Activated naive CD4-positive, alpha-beta T cell treated with anti-CD3 and anti-CD28 coated beads for 36 hours (primary cell): ENCODE data around the gene RBM10. TPM values are rescaled to one million over a fixed set of nuclear protein-coding genes. Genes with fewer than 3 reads are reported as not detected.
"Not testable (repeated sequence)": the region's sequence is repeated elsewhere in the genome, so short reads cannot be mapped to it uniquely, and the experiment has no call there.

Experiments used
- CTCF ChIA-PET: fragments of 350-600 bp; sonication (Branson Sonifier 250); formaldehyde crosslinking; loops from one replicate; lab custom pipeline; 2021; ENCODE audit warnings: antibody characterized with exemption; lab: Charles Lee
- DNase-seq: peaks from one replicate; pipeline ENCODE4 v3.0.0-alpha.2; 2020
- H3K27ac Mint-ChIP-seq: one replicate; pipeline ENCODE4 v1.8.0; 2021; ENCODE audit warnings: mild to moderate bottlenecking, mixed read lengths
- H3K27me3 Mint-ChIP-seq: one replicate; pipeline ENCODE4 v1.8.0; 2021; ENCODE audit warnings: low read depth, mixed read lengths
- H3K36me3 Mint-ChIP-seq: one replicate; pipeline ENCODE4 v1.8.0; 2021; ENCODE audit warnings: low read depth, mixed read lengths
- H3K4me1 Mint-ChIP-seq: one replicate; pipeline ENCODE4 v1.8.0; 2021; ENCODE audit warnings: low read depth, mixed read lengths
- H3K4me3 Mint-ChIP-seq: one replicate; pipeline ENCODE4 v1.8.0; 2021; ENCODE audit warnings: mild to moderate bottlenecking, moderate library complexity, mixed read lengths
- H3K9me3 Mint-ChIP-seq: one replicate; pipeline ENCODE4 v1.8.0; 2021; ENCODE audit warnings: mixed read lengths
- intact Hi-C: fragments of 100-400 bp; cut with micrococcal nuclease; formaldehyde crosslinking; loops from one replicate; pipeline ENCODE4 v1.15.1; 2023
- total RNA-seq, 2 experiments: library from RNA; stranded (reverse); gene quantifications; one replicate each; pipeline ENCODE4 v1.2.3, GENCODE V29; 2021

The RBM10 gene
- total RNA-seq, 2 experiments from 2014 or later: 65.4 to 65.5 TPM

DNA sequence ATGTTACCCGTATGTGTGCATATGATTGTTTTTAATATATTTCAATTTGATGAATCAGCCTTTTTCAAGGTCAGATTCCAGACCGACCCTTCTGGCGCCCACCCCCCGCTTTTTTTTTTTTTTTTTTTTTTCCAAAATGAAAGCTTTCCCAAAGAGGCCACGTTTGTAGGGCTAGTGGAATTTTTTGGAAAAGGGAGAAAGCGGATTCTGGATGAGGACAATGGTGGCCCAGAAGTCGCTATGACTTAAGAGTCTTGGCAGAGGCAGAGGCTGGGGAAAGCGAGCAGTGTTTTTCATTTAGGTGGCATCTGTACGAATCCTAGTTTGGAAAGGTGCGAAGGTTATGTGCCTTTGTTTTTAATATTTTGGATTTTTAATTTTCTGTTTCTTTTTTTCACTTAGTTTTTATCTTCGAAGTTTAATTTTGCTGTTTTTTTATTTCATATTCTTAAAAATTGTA, 15.1 kb upstream of the RBM10 start:
- H3K4me3 Mint-ChIP-seq: peak overlapping the region; percentile 99
- CTCF ChIA-PET: interaction anchor here (2.3 kb wide), 1 partner anchor 15 kb away, joined by 6 read pairs; the partner anchor contains the start of genes NDUFB11 and RBM10
- intact Hi-C loops: loop anchor here (1.0 to 2.0 kb wide), 5 partner anchors 14 to 683 kb away; partner anchors contain the start of genes NDUFB11 and ZNF41
- H3K9me3 Mint-ChIP-seq: no peaks in the 10 kb centered on the region
- no peaks in the 10 kb centered on the region for H3K36me3 Mint-ChIP-seq
- peak overlapping the region; percentile 98 for H3K27ac Mint-ChIP-seq
- no peaks in the 10 kb centered on the region for H3K27me3 Mint-ChIP-seq
- DNase-seq: no peak
- H3K4me1 Mint-ChIP-seq: peaks cover 5% of the 10 kb centered on the region

DNA sequence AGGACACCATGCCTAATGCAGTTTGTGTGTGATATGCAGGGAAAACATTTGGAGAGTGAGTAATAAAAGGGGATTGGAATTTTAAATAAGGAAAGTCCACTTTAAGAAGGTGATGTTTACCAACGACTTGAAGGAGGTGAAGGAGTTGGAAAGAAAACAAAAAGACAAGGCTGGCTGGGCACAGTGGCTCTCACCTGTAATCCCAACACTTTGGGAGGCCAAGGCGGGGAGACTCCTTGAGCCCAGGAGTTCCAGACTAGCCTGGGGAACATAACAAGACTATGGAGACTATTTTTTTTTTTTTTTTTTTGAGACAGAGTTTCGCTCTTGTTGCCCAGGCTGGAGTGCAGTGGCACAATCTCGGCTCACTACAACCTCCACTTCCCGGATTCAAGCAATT, 11.5 kb upstream of the RBM10 start:
- Mint-ChIP-seq H3K36me3 (no peaks in the 10 kb centered on the region), H3K27me3 (no peaks in the 10 kb centered on the region), H3K4me1 (peaks cover 3% of the 10 kb centered on the region), H3K4me3 (no peak overlapping the region), H3K9me3 (no peaks in the 10 kb centered on the region), H3K27ac (no peak overlapping the region)
- no peak for DNase-seq
- intact Hi-C loops: no loop called here
- CTCF ChIA-PET: no interaction called here

DNA sequence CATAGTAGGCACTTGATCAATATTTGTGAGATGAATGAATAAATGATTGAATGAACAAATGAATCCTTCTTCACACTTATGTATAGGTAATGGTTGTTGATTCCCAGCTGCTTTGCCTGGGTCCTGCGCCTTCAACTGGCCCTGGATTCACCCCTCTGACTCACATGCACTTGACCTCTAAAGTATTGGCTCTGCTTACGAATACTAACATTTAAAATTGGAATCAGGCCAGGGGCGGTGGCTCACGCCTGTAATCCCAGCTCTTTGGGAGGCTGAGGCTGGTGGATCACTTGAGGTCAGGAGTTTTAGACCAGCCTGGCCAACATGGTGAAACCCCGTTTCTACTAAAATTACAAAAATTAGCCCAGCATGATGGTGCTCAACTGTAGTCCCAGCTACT, 9.4 kb upstream of the RBM10 start:
- CTCF ChIA-PET, H3K27ac Mint-ChIP-seq, intact Hi-C loops, H3K4me3 Mint-ChIP-seq, H3K9me3 Mint-ChIP-seq, H3K4me1 Mint-ChIP-seq, H3K36me3 Mint-ChIP-seq, DNase-seq, H3K27me3 Mint-ChIP-seq: not testable (repeated sequence)

DNA sequence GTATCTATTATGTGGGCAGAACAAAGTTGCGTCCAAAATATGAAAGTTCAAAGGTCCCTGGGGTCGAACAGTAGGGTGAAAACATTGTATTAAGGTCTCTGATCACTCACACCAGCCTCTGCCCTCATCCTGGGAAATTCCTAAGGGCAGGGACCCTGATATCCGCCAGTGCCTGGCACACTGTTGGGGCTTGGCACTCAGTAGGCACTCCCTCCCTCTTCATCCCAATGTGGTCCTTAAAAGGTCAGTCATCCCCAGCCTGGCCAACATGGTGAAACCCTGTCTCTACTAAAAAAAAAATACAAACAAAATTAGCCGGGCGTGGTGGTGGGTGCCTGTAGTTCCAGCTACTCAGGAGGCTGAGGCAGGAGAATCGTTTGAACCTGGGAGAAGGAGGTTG, 6.8 kb upstream of the RBM10 start:
- Mint-ChIP-seq H3K36me3 (peaks cover 8% of the 10 kb centered on the region), H3K27me3 (no peaks in the 10 kb centered on the region), H3K9me3 (no peaks in the 10 kb centered on the region), H3K27ac (no peak overlapping the region), H3K4me3 (no peak overlapping the region), H3K4me1 (peaks cover 14% of the 10 kb centered on the region)
- no peak for DNase-seq
- intact Hi-C loops: no loop called here
- CTCF ChIA-PET: no interaction called here

DNA sequence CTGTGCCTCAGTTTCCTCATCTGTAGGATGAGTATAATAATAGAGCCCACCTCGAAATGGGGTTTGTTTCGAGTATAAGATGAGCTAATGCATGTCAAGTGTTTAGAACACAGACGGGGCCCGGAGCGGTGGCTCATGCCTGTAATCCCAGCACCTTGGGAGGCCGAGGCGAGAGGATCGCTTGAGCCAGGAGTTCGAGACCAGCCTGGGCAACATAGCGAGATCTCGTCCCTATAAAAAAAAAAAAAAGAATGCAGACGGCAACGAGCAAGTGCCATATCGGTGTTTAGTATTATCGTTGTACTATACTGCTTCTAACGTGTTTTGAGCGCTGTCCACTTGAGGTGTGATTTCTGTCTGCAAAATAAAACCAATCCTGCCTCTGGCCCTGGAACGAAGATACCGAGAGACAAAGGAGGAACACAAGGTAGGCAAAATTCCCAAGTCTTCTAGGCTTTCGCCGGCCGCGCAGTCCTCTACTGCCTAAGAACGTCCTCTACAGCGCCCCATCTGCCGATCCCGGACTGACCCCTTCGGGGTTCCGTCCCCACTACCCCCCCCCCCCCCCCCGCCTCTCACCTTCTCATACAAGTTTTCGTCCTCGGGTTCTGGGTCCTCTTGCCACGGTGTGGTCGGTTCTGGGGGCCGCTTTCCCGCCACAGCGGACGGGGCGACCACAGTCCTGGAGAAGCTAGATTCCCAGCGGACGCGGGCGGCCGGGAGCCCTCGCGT, 961 bp upstream of the RBM10 start:
- peak overlapping the region; percentile 99 for H3K27ac Mint-ChIP-seq
- H3K27me3 Mint-ChIP-seq: no peaks in the 10 kb centered on the region
- CTCF ChIA-PET: interaction anchor here (0.9 to 1.0 kb wide), 3 partner anchors 15 to 73 kb away, joined by 3 to 6 read pairs (median 4); no protein-coding TSS in a partner anchor
- no peaks in the 10 kb centered on the region for H3K9me3 Mint-ChIP-seq
- H3K4me3 Mint-ChIP-seq: peak overlapping the region; percentile 97
- H3K36me3 Mint-ChIP-seq: peaks cover 24% of the 10 kb centered on the region
- intact Hi-C loops: loop anchor here (1.0 to 5.0 kb wide), 6 partner anchors 15 to 515 kb away; partner anchors contain the start of genes RP2, USP11, UXT and ZNF41
- peaks cover 31% of the 10 kb centered on the region for H3K4me1 Mint-ChIP-seq
- DNase-seq: peak; percentile 35

DNA sequence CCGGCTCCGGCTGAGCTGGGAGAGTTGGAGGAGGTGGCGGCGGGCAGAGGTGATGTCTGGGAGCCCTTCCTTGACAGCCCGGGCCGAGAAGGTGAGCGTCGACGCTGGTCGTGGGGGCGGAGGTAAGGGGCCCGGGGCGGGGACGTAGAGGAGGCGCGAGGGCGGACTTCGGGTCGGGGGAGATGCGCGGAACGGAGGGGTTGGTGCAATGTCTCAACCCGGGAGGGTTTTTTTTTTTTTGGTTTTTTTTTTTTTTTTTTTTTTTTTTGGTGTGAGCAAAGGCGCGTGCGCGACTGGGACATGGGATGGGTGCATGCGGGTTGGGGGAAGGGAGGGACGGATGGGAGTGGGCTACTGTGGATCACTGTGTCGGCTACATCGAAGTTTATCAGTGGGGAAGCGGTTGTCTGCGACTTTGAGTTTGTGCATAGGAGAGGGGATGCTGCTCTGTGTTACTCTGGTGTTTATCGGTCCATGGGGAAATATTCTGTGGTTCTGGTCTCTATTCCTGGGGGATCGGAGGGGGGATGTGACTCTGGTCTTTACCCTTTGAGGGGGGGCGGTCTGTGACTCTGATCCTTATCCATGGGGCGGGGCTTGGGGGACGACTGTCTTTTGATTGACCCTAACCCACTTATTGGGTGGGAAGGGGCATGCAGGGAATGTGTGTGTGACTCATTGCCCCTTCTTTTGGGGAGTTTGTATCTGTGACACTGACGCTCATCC, 537 bp downstream of the RBM10 start:
- Mint-ChIP-seq H3K4me3 (peak overlapping the region; percentile 97), H3K4me1 (peaks cover 38% of the 10 kb centered on the region), H3K27me3 (no peaks in the 10 kb centered on the region), H3K9me3 (no peaks in the 10 kb centered on the region), H3K36me3 (peaks cover 28% of the 10 kb centered on the region), H3K27ac (peak overlapping the region; percentile 99)
- CTCF ChIA-PET: interaction anchor here (0.6 to 1.0 kb wide), 6 partner anchors 11 to 489 kb away, joined by 3 to 6 read pairs (median 4); no protein-coding TSS in a partner anchor
- intact Hi-C loops: loop anchor here (1.0 to 5.0 kb wide), 4 partner anchors 48 to 309 kb away; partner anchors contain the start of genes RP2 and UBA1
- peak; percentile 15 for DNase-seq

DNA sequence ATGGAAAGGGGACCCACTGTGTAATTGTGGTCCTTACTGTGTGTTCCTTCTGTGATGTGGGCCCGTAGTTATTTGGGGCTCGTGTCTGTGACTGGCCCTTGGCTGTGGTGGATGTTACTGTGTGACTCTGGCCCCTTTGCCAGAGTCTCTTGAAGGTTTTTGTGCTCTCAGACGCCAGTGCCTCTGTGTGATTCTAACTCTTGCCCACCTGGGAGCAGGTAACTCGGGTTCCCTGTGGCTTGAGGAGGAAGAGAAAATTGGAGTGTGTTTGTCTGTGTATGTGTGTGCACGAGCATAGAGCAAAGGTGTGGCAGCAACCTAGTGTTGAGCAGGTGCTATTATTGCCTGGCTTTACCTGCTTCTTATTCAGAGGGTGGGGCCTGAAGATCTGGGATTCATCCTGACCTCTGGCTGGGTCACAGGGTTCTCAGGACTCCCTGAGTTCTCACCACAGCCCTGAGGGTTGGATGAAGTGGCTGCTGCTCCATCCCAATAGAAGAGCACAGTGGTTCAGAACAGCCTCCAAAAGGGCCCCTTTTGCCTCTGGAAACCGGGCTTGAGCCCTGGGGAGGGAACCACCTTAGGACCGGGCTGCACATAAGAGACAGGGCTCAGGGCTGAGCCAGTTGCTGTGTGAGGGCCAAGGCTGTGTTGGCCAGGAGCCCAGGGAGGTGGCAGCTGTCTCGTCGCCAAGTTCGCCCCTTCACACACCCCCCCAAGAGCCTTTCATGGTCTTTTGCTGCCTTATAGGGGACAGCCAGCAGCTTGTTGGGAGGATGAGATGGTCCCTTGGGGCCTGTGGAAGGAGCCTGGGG, 1.3 kb downstream of the RBM10 start:
- Mint-ChIP-seq H3K4me1 (peaks cover 40% of the 10 kb centered on the region), H3K9me3 (no peaks in the 10 kb centered on the region), H3K27ac (peak overlapping the region; percentile 99), H3K36me3 (peaks cover 27% of the 10 kb centered on the region), H3K27me3 (no peaks in the 10 kb centered on the region), H3K4me3 (peak overlapping the region; percentile 97)
- CTCF ChIA-PET: no interaction called here
- intact Hi-C loops: loop anchor here (5.0 kb wide), 1 partner anchor 236 kb away; no protein-coding TSS in a partner anchor
- no peak for DNase-seq

DNA sequence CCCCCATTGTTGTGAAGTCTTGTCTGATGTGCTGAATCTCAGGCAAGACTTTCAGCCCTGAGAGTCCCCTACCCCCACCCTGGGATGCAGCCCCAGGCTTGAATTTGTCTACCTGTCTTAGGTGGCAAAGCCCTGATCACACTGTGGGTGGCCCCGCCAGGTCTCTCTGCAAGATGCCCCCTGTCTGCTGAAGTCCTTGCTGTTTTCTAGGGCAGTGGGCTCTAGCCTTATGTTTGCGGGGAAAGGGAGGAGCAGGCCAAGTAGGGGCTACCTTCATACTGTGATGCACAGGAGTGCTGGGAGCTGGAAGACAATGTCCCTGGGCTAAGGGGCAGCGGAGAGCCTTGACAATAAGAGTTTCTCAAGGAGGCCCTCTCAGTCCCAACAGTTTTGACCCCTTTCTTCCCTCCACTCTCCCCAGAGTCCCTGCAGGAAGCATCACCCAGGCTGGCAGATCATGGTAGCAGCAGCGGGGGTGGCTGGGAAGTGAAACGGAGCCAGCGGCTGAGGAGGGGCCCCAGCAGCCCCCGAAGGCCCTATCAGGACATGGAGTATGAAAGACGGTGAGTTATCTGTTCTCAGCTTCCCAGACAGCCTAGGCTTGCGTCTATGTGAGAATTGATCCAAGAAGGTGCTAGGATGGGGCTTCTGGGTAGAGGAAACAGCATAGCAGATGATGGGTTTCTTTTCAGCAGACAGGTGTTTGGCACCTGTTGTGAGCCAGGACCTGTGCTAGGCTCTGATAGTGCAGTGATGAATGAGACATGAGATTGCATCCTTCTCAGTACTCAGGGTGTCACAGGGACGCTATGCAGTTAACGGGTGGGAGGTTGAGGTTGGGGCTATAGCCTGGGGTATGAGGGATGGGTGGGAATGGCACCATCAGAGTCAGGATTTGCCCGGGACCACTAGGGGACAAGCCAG, 2.2 kb downstream of the RBM10 start:
- Mint-ChIP-seq H3K36me3 (peaks cover 24% of the 10 kb centered on the region), H3K27ac (peak overlapping the region; percentile 59), H3K4me1 (peaks cover 37% of the 10 kb centered on the region), H3K4me3 (peak overlapping the region; percentile 97), H3K27me3 (no peaks in the 10 kb centered on the region), H3K9me3 (no peaks in the 10 kb centered on the region)
- CTCF ChIA-PET: no interaction called here
- no peak for DNase-seq
- intact Hi-C loops: loop anchor here (5.0 kb wide), 1 partner anchor 235 kb away; no protein-coding TSS in a partner anchor

DNA sequence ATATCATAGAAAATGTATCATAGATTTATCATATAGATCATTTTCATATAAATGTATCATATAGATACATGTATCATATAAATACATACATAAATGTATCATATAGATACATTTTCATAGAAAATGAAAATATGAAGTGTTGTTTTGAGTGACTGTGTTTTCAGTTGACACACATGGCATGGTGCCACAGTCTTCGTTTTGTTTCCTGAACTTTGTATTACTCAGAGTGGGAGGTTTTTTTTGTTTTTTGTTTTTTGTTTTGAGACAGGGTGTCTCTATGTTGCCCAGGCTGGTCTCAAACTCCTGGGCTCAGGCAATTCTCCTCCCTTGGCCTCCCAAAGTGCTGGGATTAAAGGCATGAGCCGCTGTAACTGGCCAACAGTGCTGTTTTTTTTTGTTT, 3.9 kb downstream of the RBM10 start:
- peak; percentile 60 for DNase-seq
- intact Hi-C loops: loop anchor here (5.0 kb wide), 1 partner anchor 233 kb away; no protein-coding TSS in a partner anchor

DNA sequence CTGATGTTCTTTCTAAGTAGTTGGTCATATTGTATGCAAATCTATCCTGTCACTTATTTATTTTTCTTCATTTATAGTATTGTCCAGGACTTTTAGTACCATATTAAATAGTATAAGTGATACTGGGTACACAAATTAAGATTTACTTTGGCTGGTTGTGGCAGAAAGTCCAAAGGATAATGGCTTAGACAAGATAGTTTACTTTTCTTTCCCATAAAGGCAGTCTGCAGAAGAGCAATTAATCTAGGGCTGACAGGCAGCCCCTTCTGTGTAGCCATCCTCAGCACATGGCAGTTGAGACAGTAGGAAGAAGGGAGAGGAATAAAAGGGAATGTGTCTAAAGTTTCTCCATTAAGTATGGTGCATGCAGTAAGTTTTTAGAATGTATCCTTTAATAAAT, 6.4 kb downstream of the RBM10 start:
- intact Hi-C loops: no loop called here
- Mint-ChIP-seq H3K4me3 (no peak overlapping the region), H3K27ac (no peak overlapping the region), H3K27me3 (no peaks in the 10 kb centered on the region), H3K9me3 (no peaks in the 10 kb centered on the region), H3K36me3 (peaks cover 21% of the 10 kb centered on the region), H3K4me1 (peaks cover 26% of the 10 kb centered on the region)
- no peak for DNase-seq
- CTCF ChIA-PET: no interaction called here

More for the DNA sequence above, 3.9 kb downstream of the RBM10 start:
- Mint-ChIP-seq H3K27me3 (no peaks in the 10 kb centered on the region), H3K36me3 (peaks cover 21% of the 10 kb centered on the region), H3K4me1 (peaks cover 26% of the 10 kb centered on the region), H3K27ac (peak overlapping the region; percentile 70), H3K4me3 (no peak overlapping the region), H3K9me3 (no peaks in the 10 kb centered on the region)
- CTCF ChIA-PET: no interaction called here
